Upper lobe of left lung (tissue), 4 donors: ENCODE data around the gene C12orf76.

Source experiments
- CTCF ChIP-seq, 6 experiments: fragments of 450-650 bp in 4 of 6; fragments of 200-600 bp in 2 of 6; sonication (generic) in 2 of 6; IDR thresholded peaks; one replicate each; pipeline ENCODE4 v1.5.1; 2016 to 2019; ENCODE audit warnings: antibody characterized with exemption in 6 of 6
- POLR2A ChIP-seq, 4 donors: fragments of 450-650 bp; IDR thresholded peaks; one replicate each; pipeline ENCODE4 v1.5.1; 2016 to 2017; ENCODE audit warnings: antibody characterized with exemption in 4 of 4, mild to moderate bottlenecking in 2 of 4

DNA sequence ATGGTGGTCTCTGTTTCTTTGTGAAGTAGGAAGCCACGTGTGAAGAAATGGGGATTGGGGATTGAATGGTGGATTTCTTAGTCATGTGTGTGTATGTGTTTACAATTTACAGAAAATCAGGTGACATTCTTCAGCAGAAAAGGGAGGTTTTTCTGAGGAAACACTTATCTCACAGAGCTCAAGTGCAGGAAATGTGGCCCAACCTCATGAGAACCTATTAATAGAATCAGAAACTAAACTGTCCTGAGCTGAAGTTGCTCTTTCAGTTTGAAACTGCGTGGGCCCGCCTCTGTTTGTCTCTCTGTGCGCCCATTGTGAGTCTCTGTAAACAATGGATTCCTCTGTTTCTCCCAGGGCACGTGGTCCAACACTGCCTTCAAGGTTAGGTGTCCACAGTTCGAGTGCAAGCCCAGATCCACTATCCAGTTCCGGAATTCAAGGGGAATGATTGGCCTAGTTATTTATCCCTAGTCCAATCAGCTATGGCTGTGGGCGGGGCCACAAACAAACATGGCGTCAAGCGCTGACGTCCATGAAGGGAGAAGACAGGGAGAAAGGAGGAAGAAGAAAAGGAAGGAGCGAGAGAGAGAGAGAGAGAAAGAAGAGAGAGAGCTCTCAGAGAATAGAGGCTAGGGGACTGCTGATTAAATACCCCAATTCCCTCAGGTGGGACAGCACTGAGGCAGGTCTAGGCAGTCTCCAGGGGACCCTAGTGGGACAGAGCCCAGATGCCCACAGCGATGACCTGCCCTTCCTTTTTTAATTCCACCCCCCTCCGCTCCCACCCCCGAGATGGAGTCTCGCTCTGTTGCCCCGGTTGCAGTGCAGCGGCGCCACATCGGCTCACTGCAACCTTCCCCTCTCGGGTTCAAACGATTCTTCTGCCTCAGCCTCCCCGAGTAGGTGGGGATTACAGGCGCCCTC lies 31.4 kb upstream of the C12orf76 start:
- TF ChIP-seq POLR2A (IDR thresholded peaks at IDR 0.05) (peak in 1 of 4 donors; percentile 31), CTCF (IDR thresholded peaks at IDR 0.05) (no peak)
